SK-N-MC (cell line): Measurements from ENCODE around the gene MCEMP1.

Experiments
- EZH2 ChIP-seq: fragments of 200-600 bp; sonication (generic); IDR thresholded peaks from one replicate; pipeline ENCODE4 v1.6.1; 2017; ENCODE audit warnings: antibody characterized with exemption
- POLR2AphosphoS5 ChIP-seq: IDR thresholded peaks from 2 replicates; pipeline ENCODE4 v1.6.1; 2012; ENCODE audit warnings: mild to moderate bottlenecking, low read depth, low read length, borderline replicate concordance

DNA sequence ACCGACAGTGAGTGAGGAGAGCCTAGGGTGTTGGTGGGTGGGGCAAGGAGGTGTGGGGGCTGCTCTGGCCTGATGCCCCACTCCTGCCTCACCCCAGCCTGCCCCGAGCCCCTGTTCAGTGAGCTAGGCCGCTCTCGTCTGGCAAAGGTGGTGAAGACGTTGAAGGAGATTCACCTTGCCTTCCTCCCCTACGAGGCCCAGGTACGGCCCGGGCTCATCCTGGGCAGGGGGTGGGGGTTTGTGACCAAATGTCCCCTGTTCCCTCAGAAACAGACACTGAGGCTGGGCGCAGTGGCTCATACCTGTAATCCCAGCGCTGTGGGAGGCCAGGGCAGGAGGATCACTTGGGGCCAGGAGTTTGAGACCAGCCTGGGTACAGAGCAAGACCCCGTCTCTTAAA is 36.1 kb upstream of the MCEMP1 start:
- TF ChIP-seq POLR2AphosphoS5 (no peak), EZH2 (no peak)
